GM23338 (cell line): ENCODE data around the gene TLCD5. TPM values are rescaled to one million over a fixed set of nuclear protein-coding genes. Genes with fewer than 3 reads are reported as not detected.

Experiments used
- ATAC-seq: fragments of 200-7000 bp; cut with Tn5 transposase; 3 replicates; pipeline ENCODE4 v1.9.1; 2020
- DNase-seq: peaks from one replicate; pipeline ENCODE4 v3.0.0-alpha.2; 2015; ENCODE audit warnings: low spot score
- H2AFZ ChIP-seq: fragments of 200-600 bp; sonication (generic); 2 replicates; pipeline ENCODE4 v1.8.0; 2016; ENCODE audit warnings: antibody characterized with exemption, mild to moderate bottlenecking, moderate library complexity
- H3F3A ChIP-seq: fragments of 200-600 bp; sonication (generic); replicated peaks from 2 replicates; pipeline ENCODE4 v1.8.0; 2017; ENCODE audit warnings: antibody characterized with exemption, mixed run types, low read depth
- H3K27ac ChIP-seq: fragments of 200-600 bp; sonication (generic); 2 replicates; pipeline ENCODE4 v1.6.1; 2016; ENCODE audit warnings: low read depth
- H3K27me3 ChIP-seq: fragments of 200-600 bp; sonication (generic); 2 replicates; pipeline ENCODE4 v1.8.0; 2016; ENCODE audit warnings: mild to moderate bottlenecking, mixed run types, moderate library complexity; ENCODE audit not compliant: insufficient read depth
- H3K36me3 ChIP-seq: fragments of 200-600 bp; sonication (generic); 2 replicates; pipeline ENCODE4 v1.8.0; 2016; ENCODE audit warnings: mild to moderate bottlenecking; ENCODE audit not compliant: insufficient read depth
- H3K4me1 ChIP-seq: fragments of 200-600 bp; sonication (generic); 2 replicates; pipeline ENCODE4 v1.8.0; 2016; ENCODE audit warnings: mild to moderate bottlenecking, moderate library complexity; ENCODE audit not compliant: insufficient read depth
- H3K4me2 ChIP-seq: fragments of 200-600 bp; sonication (generic); 2 replicates; pipeline ENCODE4 v1.7.1; 2017; ENCODE audit warnings: mixed run types
- H3K4me3 ChIP-seq: fragments of 200-600 bp; sonication (generic); 2 replicates; pipeline ENCODE4 v1.6.1; 2016; ENCODE audit warnings: mixed run types
- H3K79me2 ChIP-seq: fragments of 200-600 bp; sonication (generic); replicated peaks from 2 replicates; pipeline ENCODE4 v1.8.0; 2017; ENCODE audit warnings: mild to moderate bottlenecking; ENCODE audit not compliant: insufficient read depth
- H3K9me2 ChIP-seq: fragments of 200-600 bp; sonication (generic); 2 replicates; pipeline ENCODE4 v1.8.0; 2017; ENCODE audit not compliant: insufficient read depth
- H4K20me1 ChIP-seq: fragments of 200-600 bp; sonication (generic); replicated peaks from 2 replicates; pipeline ENCODE4 v1.8.0; 2017; ENCODE audit warnings: mild to moderate bottlenecking; ENCODE audit not compliant: insufficient read depth
- H3K27ac Mint-ChIP-seq: 2 replicates; pipeline ENCODE4 v1.8.0; 2020; ENCODE audit warnings: inconsistent platforms, mild to moderate bottlenecking, moderate library complexity, mixed read lengths
- H3K27me3 Mint-ChIP-seq: 3 replicates; pipeline ENCODE4 v1.8.0; 2022; ENCODE audit warnings: low read depth, mild to moderate bottlenecking, moderate library complexity, mixed read lengths, inconsistent platforms; ENCODE audit not compliant: insufficient read depth, poor library complexity
- H3K36me3 Mint-ChIP-seq: 3 replicates; pipeline ENCODE4 v1.8.0; 2021; ENCODE audit warnings: low read depth, mild to moderate bottlenecking, inconsistent platforms, moderate library complexity, mixed read lengths
- H3K4me1 Mint-ChIP-seq: 3 replicates; pipeline ENCODE4 v1.8.0; 2020; ENCODE audit warnings: mild to moderate bottlenecking, inconsistent platforms, mixed read lengths
- H3K4me3 Mint-ChIP-seq: 3 replicates; pipeline ENCODE4 v1.8.0; 2021; ENCODE audit warnings: moderate library complexity, mild to moderate bottlenecking, inconsistent platforms, mixed read lengths
- H3K9me3 Mint-ChIP-seq: 3 replicates; pipeline ENCODE4 v1.8.0; 2020; ENCODE audit warnings: moderate library complexity, mild to moderate bottlenecking, inconsistent platforms, mixed read lengths
- EZH2 ChIP-seq: fragments of 200-600 bp; sonication (generic); IDR thresholded peaks from one replicate; pipeline ENCODE4 v1.8.0; 2017; ENCODE audit warnings: antibody characterized with exemption, mild to moderate bottlenecking, low read depth; ENCODE audit not compliant: unreplicated experiment
- JUNB ChIP-seq: IDR thresholded peaks from one replicate; pipeline ENCODE4 v1.6.1; 2016; ENCODE audit warnings: antibody characterized with exemption; ENCODE audit not compliant: unreplicated experiment
- POLR2AphosphoS5 ChIP-seq: IDR thresholded peaks from 2 replicates; pipeline ENCODE4 v1.6.1; 2016; ENCODE audit warnings: antibody characterized with exemption, low read depth
- STAT1 ChIP-seq: IDR thresholded peaks from one replicate; pipeline ENCODE4 v1.6.1; 2016; ENCODE audit warnings: antibody characterized with exemption; ENCODE audit not compliant: unreplicated experiment
- ZNF114 ChIP-seq: fragments of 250-450 bp; sonication (Bioruptor Pico); IDR thresholded peaks from 2 replicates; pipeline ENCODE4 v1.5.0; 2020; ENCODE audit warnings: mild to moderate bottlenecking, moderate library complexity
- ZNF331 ChIP-seq: fragments of 250-450 bp; sonication (Bioruptor Pico); IDR thresholded peaks from 2 replicates; pipeline ENCODE4 v1.5.0; 2020; ENCODE audit warnings: low read depth, mild to moderate bottlenecking, moderate library complexity
- polyA plus RNA-seq: library from polyadenylated mRNA; unstranded; fragments of >200 nt; fragmentation: Nextera tagmentation; extraction: Ambion mirVana; gene quantifications from 2 replicates; pipeline ENCODE4 v1.2.1, GENCODE V29; 2016
- total RNA-seq: library from RNA; depleted of rRNA; stranded (reverse); fragments of >200 nt; shearing (Covaris generic); gene quantifications from 2 replicates; pipeline ENCODE4 v1.2.3, GENCODE V29; 2014
- TF ChIP-seq, protein P1 (sequence below): fragments of 250-450 bp; sonication (Bioruptor Pico); IDR thresholded peaks from 2 replicates; pipeline ENCODE4 v1.5.0; 2020; ENCODE audit warnings: mild to moderate bottlenecking, moderate library complexity

Gene TLCD5
- total and polyA plus RNA-seq, 2 experiments from 2014 or later, result 5.2 to 10.0 TPM

DNA sequence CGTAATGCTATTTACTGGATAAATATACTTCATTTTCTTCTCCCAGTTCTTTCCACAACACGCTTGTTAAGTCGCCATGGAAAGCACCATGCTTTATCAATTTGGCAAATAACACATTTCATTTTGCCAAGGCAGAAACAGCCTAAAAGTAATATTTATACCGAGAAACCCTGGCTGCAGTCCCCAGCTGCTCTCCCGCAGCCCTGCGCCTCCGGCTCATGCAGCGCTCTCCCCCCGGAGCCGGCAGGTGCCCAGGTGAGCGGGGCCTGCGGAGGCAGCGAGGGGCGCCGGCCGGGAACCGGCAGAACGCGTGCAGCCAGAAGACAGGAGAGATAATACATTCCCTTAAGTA is 10.4 kb downstream of the TLCD5 start (continued):
- TF ChIP-seq, protein P1, sequence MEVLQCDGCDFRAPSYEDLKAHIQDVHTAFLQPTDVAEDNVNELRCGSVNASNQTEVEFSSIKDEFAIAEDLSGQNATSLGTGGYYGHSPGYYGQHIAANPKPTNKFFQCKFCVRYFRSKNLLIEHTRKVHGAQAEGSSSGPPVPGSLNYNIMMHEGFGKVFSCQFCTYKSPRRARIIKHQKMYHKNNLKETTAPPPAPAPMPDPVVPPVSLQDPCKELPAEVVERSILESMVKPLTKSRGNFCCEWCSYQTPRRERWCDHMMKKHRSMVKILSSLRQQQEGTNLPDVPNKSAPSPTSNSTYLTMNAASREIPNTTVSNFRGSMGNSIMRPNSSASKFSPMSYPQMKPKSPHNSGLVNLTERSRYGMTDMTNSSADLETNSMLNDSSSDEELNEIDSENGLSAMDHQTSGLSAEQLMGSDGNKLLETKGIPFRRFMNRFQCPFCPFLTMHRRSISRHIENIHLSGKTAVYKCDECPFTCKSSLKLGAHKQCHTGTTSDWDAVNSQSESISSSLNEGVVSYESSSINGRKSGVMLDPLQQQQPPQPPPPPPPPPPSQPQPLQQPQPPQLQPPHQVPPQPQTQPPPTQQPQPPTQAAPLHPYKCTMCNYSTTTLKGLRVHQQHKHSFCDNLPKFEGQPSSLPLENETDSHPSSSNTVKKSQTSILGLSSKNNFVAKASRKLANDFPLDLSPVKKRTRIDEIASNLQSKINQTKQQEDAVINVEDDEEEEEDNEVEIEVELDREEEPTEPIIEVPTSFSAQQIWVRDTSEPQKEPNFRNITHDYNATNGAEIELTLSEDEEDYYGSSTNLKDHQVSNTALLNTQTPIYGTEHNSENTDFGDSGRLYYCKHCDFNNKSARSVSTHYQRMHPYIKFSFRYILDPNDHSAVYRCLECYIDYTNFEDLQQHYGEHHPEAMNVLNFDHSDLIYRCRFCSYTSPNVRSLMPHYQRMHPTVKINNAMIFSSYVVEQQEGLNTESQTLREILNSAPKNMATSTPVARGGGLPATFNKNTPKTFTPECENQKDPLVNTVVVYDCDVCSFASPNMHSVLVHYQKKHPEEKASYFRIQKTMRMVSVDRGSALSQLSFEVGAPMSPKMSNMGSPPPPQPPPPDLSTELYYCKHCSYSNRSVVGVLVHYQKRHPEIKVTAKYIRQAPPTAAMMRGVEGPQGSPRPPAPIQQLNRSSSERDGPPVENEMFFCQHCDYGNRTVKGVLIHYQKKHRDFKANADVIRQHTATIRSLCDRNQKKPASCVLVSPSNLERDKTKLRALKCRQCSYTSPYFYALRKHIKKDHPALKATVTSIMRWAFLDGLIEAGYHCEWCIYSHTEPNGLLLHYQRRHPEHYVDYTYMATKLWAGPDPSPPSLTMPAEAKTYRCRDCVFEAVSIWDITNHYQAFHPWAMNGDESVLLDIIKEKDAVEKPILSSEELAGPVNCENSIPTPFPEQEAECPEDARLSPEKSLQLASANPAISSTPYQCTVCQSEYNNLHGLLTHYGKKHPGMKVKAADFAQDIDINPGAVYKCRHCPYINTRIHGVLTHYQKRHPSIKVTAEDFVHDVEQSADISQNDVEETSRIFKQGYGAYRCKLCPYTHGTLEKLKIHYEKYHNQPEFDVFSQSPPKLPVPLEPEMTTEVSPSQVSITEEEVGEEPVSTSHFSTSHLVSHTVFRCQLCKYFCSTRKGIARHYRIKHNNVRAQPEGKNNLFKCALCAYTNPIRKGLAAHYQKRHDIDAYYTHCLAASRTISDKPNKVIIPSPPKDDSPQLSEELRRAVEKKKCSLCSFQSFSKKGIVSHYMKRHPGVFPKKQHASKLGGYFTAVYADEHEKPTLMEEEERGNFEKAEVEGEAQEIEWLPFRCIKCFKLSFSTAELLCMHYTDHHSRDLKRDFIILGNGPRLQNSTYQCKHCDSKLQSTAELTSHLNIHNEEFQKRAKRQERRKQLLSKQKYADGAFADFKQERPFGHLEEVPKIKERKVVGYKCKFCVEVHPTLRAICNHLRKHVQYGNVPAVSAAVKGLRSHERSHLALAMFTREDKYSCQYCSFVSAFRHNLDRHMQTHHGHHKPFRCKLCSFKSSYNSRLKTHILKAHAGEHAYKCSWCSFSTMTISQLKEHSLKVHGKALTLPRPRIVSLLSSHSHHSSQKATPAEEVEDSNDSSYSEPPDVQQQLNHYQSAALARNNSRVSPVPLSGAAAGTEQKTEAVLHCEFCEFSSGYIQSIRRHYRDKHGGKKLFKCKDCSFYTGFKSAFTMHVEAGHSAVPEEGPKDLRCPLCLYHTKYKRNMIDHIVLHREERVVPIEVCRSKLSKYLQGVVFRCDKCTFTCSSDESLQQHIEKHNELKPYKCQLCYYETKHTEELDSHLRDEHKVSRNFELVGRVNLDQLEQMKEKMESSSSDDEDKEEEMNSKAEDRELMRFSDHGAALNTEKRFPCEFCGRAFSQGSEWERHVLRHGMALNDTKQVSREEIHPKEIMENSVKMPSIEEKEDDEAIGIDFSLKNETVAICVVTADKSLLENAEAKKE (CRISPR knock-in tag), result no peak
- no peak for TF ChIP-seq ZNF331 (CRISPR knock-in tag)
- no peak for TF ChIP-seq JUNB
- TF ChIP-seq ZNF114 (CRISPR knock-in tag), result no peak
- TF ChIP-seq POLR2AphosphoS5, result no peak
- TF ChIP-seq STAT1, result no peak

DNA sequence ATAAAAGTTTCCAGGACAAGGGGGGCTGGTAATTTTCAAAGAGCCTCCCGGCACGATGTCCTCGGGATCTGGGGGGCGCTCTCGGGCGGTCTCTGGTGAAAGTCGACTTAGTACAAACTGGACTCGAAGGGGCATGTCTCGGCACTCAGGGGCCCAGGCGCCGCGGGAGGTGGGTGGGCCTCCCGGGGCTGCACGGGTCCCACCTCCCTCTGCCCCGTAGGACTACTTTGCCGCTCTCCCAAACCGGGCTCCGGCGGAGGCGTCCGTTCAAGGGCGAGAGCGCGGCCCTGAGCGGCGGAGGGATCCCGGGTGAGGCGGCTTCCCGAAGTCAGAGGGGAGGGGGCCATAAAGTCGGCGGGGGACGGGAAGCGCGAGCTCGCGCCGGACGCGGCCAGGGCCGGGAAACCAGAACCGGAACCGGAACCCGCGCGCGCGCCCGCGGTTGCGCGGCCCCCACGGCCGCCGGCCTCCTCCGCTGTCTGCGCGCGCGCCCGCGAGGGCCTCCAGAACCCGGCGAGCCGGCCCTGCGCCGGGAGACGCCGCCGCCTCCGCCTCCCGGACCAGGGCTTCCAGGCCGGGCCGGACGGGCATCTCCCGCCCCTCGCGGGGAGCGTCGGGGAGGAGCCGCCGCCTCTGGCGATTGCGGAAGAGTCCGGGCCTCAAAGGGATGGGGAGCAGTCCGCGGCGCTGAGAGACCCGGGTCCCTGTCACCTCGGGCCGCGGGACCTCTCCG is 11.0 kb downstream of the TLCD5 start, which contains the start of gene ARHGEF12:
ARHGEF12 (plus strand) TSS at position 506 of the 733 bp plus-strand sequence. CDS start 831 bp downstream, outside the sequence.
- Histone ChIP-seq H3F3A (no peaks in the 10 kb centered on the region), H3K4me3 (peak within 1 kb of the TSS; percentile 91), H3K4me2 (peak within 1 kb of the TSS; percentile 96), H4K20me1 (0 out of 2 replicates have a peak, but pooled peaks cover 3% of the 10 kb centered on the region), H3K79me2 (peaks cover 43% of the 10 kb centered on the region), H3K27me3 (no peaks in the 10 kb centered on the region), H2AFZ (peak within 1 kb of the TSS; percentile 96), H3K27ac (peak within 1 kb of the TSS; percentile 68; the same call in 1 of the 2 replicates), H3K36me3 (no peaks in the 10 kb centered on the region), H3K4me1 (peaks cover 29% of the 10 kb centered on the region), H3K9me2 (no peaks in the 10 kb centered on the region)
- DNase-seq, result peak; percentile 99
- peak within 1 kb of the TSS; percentile 81 for H3K27ac Mint-ChIP-seq
- no peaks in the 10 kb centered on the region for H3K9me3 Mint-ChIP-seq
- H3K27me3 Mint-ChIP-seq, result peaks cover 4% of the 10 kb centered on the region
- no peaks in the 10 kb centered on the region for H3K36me3 Mint-ChIP-seq
- peak within 1 kb of the TSS; percentile 97 for H3K4me3 Mint-ChIP-seq
- ATAC-seq, result peak; percentile 73
- peaks cover 27% of the 10 kb centered on the region for H3K4me1 Mint-ChIP-seq
- TF ChIP-seq ZNF114 (CRISPR knock-in tag) (no peak), JUNB (no peak), STAT1 (no peak), EZH2 (no peak)
- TF ChIP-seq, protein P1 (CRISPR knock-in tag), result peak; percentile 11; the same call in 1 of the 2 replicates
